ES-I3 (cell line): ENCODE results near the gene UGT1A6.
"Not testable (repeated sequence)": the region's sequence is repeated elsewhere in the genome, so short reads cannot be mapped to it uniquely, and the experiment has no call there.

Experiments
- H3K36me3 ChIP-seq: 2 replicates; pipeline ENCODE4 v1.6.1; 2013; ENCODE audit warnings: mild to moderate bottlenecking, low read length, control low read depth, moderate library complexity; ENCODE audit not compliant: insufficient read depth
- H3K4me1 ChIP-seq: 2 replicates; pipeline ENCODE4 v1.6.1; 2013; ENCODE audit warnings: mild to moderate bottlenecking, control low read depth, low read length; ENCODE audit not compliant: insufficient read depth
- H3K9ac ChIP-seq: 2 replicates; pipeline ENCODE4 v1.6.1; 2013; ENCODE audit warnings: low read depth, mild to moderate bottlenecking, low read length, moderate library complexity
- H3K9me3 ChIP-seq: 2 replicates; pipeline ENCODE4 v1.6.1; 2013; ENCODE audit warnings: mild to moderate bottlenecking, low read length, moderate library complexity; ENCODE audit not compliant: control insufficient read depth, insufficient read depth

Gene UGT1A6

DNA sequence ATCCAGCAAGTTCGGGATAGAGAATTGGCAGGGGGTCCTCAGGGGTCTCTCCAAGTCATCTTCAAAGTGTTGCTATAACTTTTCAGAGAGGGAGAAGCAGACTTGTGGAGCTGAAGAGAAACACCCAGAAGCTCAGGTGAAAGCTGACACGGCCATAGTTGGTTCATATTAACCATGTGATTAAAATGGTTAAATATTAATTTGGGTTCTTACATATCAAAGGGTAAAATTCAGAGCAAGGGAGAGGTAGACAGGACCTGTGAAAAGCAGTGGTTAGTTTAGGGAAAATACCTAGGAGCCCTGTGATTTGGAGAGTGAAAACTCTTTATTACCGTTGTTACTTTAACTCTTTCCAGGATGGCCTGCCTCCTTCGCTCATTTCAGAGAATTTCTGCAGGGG, at the start of gene UGT1A6:
Gene UGT1A6 (plus strand): TSS at position 243 of the 400 bp plus-strand sequence. CDS start 115 bp downstream, at position 358.
- Histone ChIP-seq H3K9me3 (no peaks in the 10 kb centered on the region), H3K4me1 (peaks cover 16% of the 10 kb centered on the region)

GRCh38 chr2:233643128-233643527, 49.6 kb upstream of the UGT1A6 start:
- no peaks in the 10 kb centered on the region for H3K4me1 ChIP-seq
- no peaks in the 10 kb centered on the region for H3K36me3 ChIP-seq
- no peaks in the 10 kb centered on the region for H3K9me3 ChIP-seq
- H3K9ac ChIP-seq: no peak overlapping the region

More for the DNA sequence above, at the start of gene UGT1A6:
- Histone ChIP-seq H3K9ac (no peak within 1 kb of the TSS), H3K36me3 (no peaks in the 10 kb centered on the region)

DNA sequence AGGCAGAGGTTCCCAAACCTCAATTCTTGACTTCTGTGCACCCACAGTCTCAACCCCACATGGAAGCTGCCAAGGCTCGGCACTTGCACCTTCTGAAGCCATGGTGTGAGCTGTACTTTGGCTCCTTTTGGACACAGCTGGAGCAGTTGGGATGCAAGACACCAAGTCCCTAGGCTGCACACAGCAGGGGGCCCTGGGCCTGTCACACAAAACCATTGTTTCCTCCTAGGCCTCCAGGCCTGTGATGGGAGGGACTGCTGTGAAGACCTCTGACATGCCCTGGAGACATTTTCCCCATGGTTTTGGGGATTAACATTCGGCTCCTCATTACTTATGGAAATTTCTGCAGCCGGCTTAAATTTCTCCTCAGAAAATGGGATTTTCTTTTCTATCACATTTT, 46.7 kb upstream of the UGT1A6 start:
- not testable (repeated sequence) for H3K9ac ChIP-seq

DNA sequence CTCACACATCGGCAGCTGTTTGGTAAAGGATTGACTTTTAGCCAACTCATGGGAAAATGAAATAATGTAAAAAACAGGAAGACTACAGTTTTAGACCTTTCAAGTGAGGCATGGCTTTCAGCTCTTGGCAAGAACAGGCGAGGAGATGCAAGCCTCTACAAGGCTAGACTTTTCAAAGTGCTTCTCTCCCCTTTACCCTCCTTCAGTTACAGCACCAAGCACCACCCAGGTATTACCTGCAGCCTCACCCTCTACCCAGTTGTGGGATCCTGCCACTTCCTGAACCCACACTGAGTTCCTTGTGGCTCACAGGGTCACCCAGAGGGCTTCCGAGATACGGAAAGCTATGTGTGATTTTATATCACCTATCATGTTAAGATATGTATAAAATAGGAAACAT, 41.7 kb upstream of the UGT1A6 start:
- no peak overlapping the region for H3K9ac ChIP-seq
- H3K36me3 ChIP-seq: no peaks in the 10 kb centered on the region
- no peaks in the 10 kb centered on the region for H3K4me1 ChIP-seq
- H3K9me3 ChIP-seq: no peaks in the 10 kb centered on the region

More for the DNA sequence above, 46.7 kb upstream of the UGT1A6 start:
- H3K9me3 ChIP-seq, H3K4me1 ChIP-seq, H3K36me3 ChIP-seq: not testable (repeated sequence)

DNA sequence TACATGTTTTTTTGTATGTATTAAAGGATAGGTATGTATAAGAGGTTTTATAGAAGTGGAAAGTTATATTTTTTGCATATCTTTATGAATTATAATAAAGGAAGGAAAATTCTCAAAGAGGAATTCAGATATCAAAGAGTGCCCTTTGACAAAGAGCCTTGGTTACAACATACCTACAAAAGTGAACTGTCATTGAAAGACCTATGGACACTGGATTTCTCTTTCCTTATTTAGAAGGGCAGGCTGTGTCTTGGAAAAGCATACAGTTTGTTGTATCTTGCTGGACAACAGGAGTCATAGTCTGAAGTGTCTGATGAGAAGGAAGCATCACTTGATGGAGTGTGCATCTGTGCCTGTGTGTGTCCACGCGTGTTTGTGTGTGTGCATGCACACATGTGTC, 41.3 kb upstream of the UGT1A6 start:
- Histone ChIP-seq H3K9ac (no peak overlapping the region), H3K36me3 (no peaks in the 10 kb centered on the region), H3K4me1 (no peaks in the 10 kb centered on the region), H3K9me3 (no peaks in the 10 kb centered on the region)

DNA sequence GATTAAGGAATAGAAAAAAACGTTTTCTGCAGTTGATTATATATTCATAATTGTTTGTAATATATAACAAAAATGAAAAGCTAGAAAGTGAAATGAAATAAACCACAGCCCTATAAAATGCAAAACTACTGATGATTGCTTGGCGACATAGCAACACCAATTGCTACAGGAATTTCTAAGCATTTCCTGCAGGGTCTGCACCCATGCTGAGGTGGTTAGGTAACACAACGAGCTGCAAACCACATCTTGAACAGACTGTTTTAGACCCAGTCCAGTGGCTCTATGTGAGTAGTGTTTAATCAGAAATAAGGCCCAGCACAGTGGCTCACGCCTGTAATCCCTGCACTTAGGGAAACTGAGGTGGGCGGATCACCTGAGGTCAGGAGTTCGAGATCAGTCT, 38.2 kb upstream of the UGT1A6 start:
- no peak overlapping the region for H3K9ac ChIP-seq
- no peaks in the 10 kb centered on the region for H3K4me1 ChIP-seq
- no peaks in the 10 kb centered on the region for H3K36me3 ChIP-seq
- H3K9me3 ChIP-seq: no peaks in the 10 kb centered on the region

DNA sequence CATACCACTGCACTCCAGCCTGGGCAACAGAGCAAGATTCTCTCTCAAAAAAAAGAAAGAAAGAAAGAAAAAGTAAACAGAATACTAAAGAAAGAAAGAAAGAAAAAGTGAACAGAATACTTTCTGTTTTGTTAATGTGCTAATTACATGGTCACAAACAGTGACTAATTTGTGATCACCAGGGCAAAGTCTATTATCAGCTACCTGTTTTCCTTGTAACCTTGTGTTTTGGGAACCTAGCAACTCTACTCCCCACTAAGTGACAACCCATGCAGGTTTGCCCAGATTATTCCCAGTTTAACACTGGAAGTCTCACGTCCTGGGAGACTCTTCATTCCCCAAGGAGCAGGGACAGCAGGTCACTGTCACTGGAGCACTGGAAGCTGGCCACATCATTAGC, 37.6 kb upstream of the UGT1A6 start:
- no peaks in the 10 kb centered on the region for H3K9me3 ChIP-seq
- H3K4me1 ChIP-seq: no peaks in the 10 kb centered on the region
- no peak overlapping the region for H3K9ac ChIP-seq
- no peaks in the 10 kb centered on the region for H3K36me3 ChIP-seq

DNA sequence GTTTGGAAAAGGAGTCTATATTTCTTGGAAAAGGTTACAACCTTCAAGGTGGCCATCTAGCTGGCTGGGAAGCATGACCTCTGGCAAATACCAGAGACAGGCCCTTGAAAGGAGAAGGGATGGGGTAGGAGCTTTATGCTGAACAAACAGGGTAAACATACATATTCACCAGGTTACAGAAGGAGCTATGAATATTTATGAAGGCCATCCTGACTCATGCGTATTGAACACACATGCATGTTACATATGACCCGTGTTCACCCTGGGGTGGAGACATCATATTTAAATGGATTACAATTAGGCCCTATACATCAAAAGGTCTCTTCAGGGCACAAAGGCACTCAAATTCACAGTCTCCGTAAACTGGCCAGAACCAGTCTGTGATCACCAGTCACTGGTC, 36.7 kb upstream of the UGT1A6 start:
- not testable (repeated sequence) for H3K36me3 ChIP-seq, H3K9me3 ChIP-seq, H3K4me1 ChIP-seq, H3K9ac ChIP-seq

DNA sequence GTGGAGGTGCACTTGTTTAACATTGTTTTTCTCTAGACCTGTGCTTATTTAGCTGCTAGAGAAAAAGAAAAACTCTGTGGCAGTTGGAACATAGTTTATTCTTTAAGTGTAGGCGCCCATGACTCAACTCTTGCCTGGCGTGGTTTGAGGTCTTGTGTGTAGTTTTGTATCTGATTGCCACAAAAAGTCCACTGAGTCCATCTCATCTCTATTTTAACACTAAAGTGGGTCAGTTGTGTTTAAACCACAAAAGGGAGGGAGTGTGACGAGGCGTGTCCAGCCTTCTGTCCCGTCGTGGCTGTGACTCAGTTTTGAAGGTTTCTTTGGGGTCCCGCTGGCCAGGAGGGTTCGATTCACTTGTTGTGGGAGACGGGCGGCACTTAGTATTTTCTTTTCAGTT, 36.2 kb upstream of the UGT1A6 start:
- H3K9ac ChIP-seq: no peak overlapping the region
- H3K9me3 ChIP-seq: no peaks in the 10 kb centered on the region
- H3K36me3 ChIP-seq: no peaks in the 10 kb centered on the region
- H3K4me1 ChIP-seq: no peaks in the 10 kb centered on the region

- no peaks in the 10 kb centered on the region for H3K36me3 ChIP-seq
- H3K9me3 ChIP-seq: no peaks in the 10 kb centered on the region
Observed at GRCh38 chr2:233658610-233659009, 34.1 kb upstream of the UGT1A6 start.

DNA sequence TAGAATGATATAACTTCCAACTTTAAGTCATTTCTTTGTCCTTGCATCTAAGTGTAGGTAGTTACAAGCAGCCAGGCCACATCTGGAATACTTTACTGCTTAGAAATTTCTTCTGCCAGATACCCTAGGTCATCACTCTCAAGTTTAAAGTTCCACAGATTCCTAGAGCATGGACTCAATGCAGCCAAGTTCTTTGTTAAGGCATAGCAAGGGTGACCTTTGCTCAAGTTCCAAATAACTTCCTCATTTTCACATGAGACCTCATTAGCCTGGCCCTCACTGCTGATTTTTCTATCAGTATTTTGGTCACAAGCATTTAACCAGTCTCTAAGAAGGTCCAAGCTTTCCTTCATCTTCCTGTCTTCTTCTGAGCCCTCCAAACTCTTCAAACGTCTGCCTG, 28.8 kb upstream of the UGT1A6 start:
- Histone ChIP-seq H3K36me3 (no peaks in the 10 kb centered on the region), H3K9me3 (no peaks in the 10 kb centered on the region), H3K9ac (no peak overlapping the region), H3K4me1 (no peaks in the 10 kb centered on the region)

More at GRCh38 chr2:233658610-233659009, 34.1 kb upstream of the UGT1A6 start:
- Histone ChIP-seq H3K9ac (no peak overlapping the region), H3K4me1 (no peaks in the 10 kb centered on the region)

GRCh38 chr2:233668605-233669260, 24.0 kb upstream of the UGT1A6 start:
- H3K36me3 ChIP-seq: no peaks in the 10 kb centered on the region
- no peaks in the 10 kb centered on the region for H3K9me3 ChIP-seq
- H3K9ac ChIP-seq: no peak overlapping the region
- H3K4me1 ChIP-seq: no peaks in the 10 kb centered on the region

DNA sequence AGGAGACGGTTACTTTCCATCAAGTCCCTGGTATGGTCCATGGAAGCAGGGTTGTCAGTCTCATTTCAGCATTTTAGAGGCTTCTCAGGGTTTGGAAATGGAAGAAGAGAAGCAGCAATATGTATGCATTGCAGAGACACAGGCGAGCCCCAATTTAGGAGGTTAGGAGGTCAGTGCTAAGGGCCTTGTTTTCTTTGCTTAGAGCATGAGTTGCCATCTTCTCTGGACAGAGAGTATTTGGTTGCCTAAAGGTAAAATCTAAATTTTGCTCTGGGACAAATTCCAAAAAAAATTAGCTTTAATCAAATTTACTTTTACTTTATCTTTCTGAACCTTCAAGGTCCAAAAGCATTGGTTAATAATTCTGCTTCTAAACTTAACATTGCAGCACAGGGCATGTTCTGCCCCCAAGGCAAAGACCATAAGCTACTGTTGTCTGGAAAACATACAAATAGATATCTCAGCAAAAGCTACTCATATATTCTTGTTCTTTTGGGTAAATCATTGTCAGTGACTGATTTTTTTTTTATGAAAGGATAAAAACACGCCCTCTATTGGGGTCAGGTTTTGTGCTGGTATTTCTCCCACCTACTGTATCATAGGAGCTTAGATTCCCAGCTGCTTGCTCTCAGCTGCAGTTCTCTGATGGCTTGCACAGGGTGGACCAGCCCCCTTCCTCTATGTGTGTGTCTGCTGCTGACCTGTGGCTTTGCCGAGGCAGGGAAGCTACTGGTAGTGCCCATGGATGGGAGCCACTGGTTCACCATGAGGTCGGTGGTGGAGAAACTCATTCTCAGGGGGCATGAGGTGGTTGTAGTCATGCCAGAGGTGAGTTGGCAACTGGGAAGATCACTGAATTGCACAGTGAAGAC, 21.2 kb upstream of the UGT1A6 start, which contains the start of gene UGT1A9:
Gene UGT1A9 (plus strand): TSS at position 609 of the 872 bp plus-strand sequence. CDS start 37 bp downstream, at position 646.
- Histone ChIP-seq H3K4me1 (no peaks in the 10 kb centered on the region), H3K9me3 (no peaks in the 10 kb centered on the region), H3K9ac (no peak within 1 kb of the TSS), H3K36me3 (no peaks in the 10 kb centered on the region)

GRCh38 chr2:233672886-233673285, 19.8 kb upstream of the UGT1A6 start:
- H3K9me3 ChIP-seq: no peaks in the 10 kb centered on the region
- no peak overlapping the region for H3K9ac ChIP-seq
- no peaks in the 10 kb centered on the region for H3K36me3 ChIP-seq
- H3K4me1 ChIP-seq: no peaks in the 10 kb centered on the region

DNA sequence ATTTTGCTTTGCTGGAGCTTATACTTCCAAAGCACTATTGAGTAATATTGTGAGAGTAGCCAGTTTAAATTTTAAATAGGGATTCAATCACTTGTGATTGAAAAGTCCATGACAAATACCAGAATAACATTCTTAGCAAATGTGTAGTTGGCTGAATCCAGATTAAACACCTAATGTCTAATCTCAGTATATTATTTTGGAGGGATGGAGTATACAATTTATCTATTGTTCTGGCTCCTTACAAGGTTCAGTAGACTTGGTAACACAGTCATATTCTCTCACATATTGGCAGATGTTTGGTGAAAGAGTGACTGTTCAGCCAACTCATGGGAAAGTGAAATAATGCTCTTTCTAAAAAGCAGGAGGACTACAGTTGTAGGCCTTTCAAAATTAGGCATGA, 18.8 kb upstream of the UGT1A6 start:
- no peaks in the 10 kb centered on the region for H3K36me3 ChIP-seq
- H3K4me1 ChIP-seq: no peaks in the 10 kb centered on the region
- no peaks in the 10 kb centered on the region for H3K9me3 ChIP-seq
- H3K9ac ChIP-seq: no peak overlapping the region
